KG1 (cell line): Measurements from ENCODE around the gene CEP63.
A peak's percentile ranks its signal among the peaks of the same experiment; 100 is the strongest.

Source experiments
- DNase-seq: peaks from one replicate; lab custom pipeline; 2025; lab: John Stamatoyannopoulos, UW

The CEP63 gene

DNA sequence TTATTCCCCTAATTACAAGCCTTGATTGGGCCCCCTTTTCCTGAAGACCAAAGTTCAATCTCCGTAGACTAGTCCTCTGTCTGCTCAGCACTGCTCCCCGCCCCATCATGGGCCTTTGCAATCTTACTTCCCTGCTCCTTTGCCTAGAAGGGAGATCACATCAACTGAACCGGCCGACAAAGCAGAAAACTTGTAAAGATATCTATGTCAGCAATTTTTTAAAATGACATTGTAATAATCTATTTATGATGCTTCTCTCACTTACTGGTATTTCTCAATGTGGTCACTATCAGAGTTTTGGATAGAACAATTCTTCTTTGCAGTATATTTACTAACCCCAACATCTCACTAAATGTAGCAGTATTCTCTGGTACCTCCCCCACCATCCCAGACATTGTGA is 17.3 kb upstream of the CEP63 start:
- no peak for DNase-seq

GRCh38 chr3:134471521-134472193 is 14.2 kb upstream of the CEP63 start:
- no peak for DNase-seq

GRCh38 chr3:134472831-134473230 is 13.0 kb upstream of the CEP63 start:
- no peak for DNase-seq

- DNase-seq, result peak; percentile 56
These were observed 11.8 kb upstream of the CEP63 start for GRCh38 chr3:134473868-134474546.

DNA sequence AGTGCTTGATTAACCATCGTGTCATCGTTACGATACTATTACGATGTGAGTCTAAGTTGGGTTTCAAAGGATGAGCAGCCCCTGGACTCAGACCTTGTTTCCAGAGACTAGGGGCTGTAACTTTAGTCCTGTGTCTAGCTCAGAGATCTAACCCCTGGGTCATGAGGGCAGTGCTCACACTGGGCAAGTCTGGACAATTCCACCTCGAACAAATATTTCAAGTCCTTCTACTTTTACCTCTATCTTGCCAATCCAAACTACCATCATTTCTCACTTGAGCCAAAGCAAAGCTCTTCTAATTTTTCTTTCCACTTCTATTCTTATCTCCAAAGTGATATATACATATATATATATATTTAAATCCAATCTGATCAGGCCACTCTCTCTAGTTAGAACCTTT is 10.9 kb upstream of the CEP63 start:
- no peak for DNase-seq

- DNase-seq, result no peak
These were observed 9.6 kb upstream of the CEP63 start for GRCh38 chr3:134476306-134476705.

- no peak for DNase-seq
These were observed 8.9 kb upstream of the CEP63 start for GRCh38 chr3:134477002-134477401.

DNA sequence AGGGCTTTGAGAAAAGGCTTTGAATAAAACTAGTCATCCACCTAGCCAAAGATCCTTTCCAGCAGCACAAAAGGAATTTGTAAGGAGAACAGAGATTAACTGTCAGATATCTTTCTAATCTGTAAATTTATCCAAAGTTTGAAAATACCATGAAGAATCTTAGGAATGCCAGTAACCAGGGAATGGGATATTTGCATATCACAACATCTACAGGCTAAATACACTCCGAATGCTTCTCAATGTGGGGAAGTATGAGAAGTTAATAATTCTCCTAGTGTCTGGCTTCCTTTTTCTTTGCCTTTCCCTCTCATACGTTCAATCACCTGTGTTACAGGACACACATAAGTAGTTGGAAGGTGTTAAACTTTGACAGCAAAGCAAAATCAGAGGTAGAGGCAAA is 7.9 kb upstream of the CEP63 start:
- no peak for DNase-seq

- DNase-seq, result no peak
These were observed 5.3 kb upstream of the CEP63 start for GRCh38 chr3:134480546-134480945.

GRCh38 chr3:134481166-134481565 is 4.7 kb upstream of the CEP63 start:
- no peak for DNase-seq

DNA sequence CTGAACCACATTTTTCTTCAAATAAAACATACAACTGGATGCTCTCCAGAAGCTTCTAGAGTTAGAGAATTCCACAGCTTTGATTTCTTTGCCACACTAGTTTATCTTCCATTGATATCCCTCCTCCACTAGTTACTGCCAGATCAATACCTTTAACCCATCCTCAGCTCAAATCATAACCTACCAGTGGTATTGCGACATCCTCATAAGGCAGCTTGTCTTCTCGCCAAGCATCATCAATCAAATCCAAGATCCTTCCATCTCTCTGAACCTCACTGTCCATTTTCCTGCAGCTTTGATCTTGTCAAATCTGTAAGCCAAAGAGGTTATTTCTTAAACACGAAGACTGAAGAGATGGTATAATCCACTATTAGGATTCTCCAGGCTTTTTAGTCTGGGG is 3.2 kb upstream of the CEP63 start:
- no peak for DNase-seq

- DNase-seq, result no peak
These were observed 2.5 kb upstream of the CEP63 start for GRCh38 chr3:134483195-134483900.

DNA sequence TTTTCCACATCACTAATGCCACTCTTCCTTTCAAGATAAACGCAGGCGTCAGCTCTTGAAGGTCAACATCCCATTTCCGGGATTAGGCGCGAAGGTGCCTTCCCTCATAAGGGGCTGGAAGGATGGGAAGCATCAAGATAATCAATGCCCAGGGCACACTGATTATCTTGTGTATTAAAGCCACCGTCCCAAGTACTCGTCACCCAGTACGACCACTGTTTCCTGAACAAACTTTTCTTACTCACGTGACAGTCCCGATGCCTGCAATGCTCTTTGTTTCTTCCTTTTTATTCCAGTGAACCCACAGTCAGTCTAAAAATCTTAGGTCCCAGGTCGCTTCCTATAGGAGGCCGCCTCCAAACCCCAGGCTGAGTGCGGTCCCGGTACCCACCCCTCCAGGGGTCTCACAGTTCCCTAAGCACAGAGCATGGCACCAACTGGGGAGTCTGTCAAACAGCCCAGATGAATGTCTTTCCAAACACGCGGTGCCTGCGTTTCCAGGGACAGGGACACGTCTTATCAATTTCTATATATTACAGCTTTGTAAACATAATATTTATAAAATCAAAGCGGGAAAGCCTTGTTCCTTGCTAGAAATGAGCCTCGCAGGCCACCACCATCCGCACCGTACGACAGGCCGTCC is 661 bp upstream of the CEP63 start:
- no peak for DNase-seq

DNA sequence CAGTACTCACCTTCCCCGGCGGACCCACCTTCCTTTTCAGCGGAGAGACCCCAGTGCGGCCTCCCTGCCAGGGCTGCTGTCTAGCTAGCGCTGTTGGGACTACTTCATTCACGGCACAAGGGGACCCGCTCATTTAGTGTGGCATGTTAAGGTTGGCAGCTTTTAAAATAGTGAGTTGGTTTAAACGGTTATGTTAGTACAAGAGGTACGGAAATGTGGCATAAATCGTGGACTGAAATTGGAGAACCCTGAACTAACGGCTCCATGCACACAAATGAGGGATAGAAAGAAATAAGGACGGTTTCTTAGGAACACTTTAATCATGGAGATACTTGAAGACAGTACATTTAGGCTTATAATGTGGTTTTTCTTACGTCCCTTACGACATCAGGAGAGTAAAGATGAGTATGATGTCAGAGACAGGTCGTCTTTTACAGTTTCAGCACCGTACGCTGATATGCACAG is 752 bp downstream of the CEP63 start:
- DNase-seq, result no peak

GRCh38 chr3:134487406-134487805 is 1.5 kb downstream of the CEP63 start:
- peak; percentile 30 for DNase-seq

GRCh38 chr3:134494495-134494894 is 8.6 kb downstream of the CEP63 start:
- DNase-seq, result no peak

- DNase-seq, result no peak
These were observed 10.1 kb downstream of the CEP63 start for GRCh38 chr3:134495980-134496379.

DNA sequence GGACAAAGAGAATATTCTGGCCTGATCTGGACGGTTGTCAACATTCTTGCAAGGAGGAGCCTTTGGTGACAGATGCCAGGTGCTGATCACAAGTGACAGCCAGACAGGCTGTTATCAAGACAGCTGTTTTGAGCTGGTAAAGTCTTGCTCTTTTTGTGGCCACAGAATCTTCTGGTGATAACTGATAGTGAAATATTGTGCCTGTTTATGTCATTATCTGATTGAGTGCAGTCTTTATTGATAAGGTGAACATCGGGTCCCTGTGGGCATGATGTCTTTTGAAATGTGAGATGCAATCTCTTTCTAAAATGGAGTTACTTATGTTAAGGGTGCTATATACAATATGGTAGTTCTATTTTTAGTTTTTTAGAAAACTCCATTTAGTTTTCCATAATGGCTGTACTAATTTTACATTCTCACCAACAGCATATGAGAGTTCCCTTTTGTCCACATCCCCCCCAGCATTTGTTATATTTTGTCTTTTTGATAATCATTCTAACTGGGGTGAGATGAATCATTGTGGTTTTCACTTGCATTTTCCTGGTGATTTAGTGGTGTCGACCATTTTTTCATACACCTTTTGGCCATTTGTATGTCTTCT is 10.7 kb downstream of the CEP63 start:
- no peak for DNase-seq

GRCh38 chr3:134503266-134503665 is 17.4 kb downstream of the CEP63 start:
- no peak for DNase-seq

- no peak for DNase-seq
These were observed 18.3 kb downstream of the CEP63 start for GRCh38 chr3:134504132-134504531.

DNA sequence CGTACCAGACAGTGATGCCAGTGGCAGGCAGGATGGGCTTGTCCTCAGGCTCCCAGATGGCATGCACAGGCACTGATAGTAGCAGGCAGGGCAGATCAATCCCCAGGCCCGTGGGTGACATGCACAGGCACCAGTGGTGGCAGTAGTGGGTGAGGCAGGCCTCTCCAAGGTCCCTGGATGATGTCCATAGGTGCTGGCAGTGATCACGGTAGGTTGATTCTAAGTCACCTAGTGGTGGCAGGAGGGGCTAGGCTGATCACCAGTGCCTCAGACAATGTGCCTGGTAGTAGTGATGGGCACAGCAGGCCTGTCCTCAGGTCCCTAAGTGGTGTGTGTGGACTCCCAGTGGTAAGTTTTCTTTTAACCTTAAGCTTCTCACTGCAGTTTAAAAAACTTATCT is 19.6 kb downstream of the CEP63 start:
- no peak for DNase-seq

GRCh38 chr3:134511500-134511899 is 25.6 kb downstream of the CEP63 start:
- DNase-seq, result no peak
